Hematopoietic multipotent progenitor cell (in vitro differentiated cells): ENCODE data around the gene HIPK1. TPM values are rescaled to one million over a fixed set of nuclear protein-coding genes. Genes with fewer than 3 reads are reported as not detected.

Experiments used
- DNase-seq, 3 donors: peaks; one replicate each; pipeline ENCODE4 v3.0.0-alpha.2; 2011 to 2015; ENCODE audit warnings: low read depth in 2 of 3, low spot score in 2 of 3
- total RNA-seq: library from RNA; depleted of rRNA; stranded (reverse); fragments of >200 nt; gene quantifications from one replicate; pipeline ENCODE4 v1.2.3, GENCODE V29; 2012

Gene HIPK1
- total RNA-seq, 1 donor, result 151 TPM

- DNase-seq, result no peak
Measured at GRCh38 chr1:113913312-113913668, 15.8 kb upstream of the HIPK1 start.

GRCh38 chr1:113913887-113914664 is 15.0 kb upstream of the HIPK1 start:
- peak in 2 of 3 donors; percentile 82 to 93 for DNase-seq

- DNase-seq, result no peak
Measured at GRCh38 chr1:113916974-113917373, 12.2 kb upstream of the HIPK1 start.

- DNase-seq, result no peak
Measured at GRCh38 chr1:113917400-113918082, 11.6 kb upstream of the HIPK1 start.

- DNase-seq, result no peak
Measured at GRCh38 chr1:113918243-113918642, 10.9 kb upstream of the HIPK1 start.

- DNase-seq, result no peak
Measured at GRCh38 chr1:113922957-113923356, 6.2 kb upstream of the HIPK1 start.

- DNase-seq, result no peak
Measured at GRCh38 chr1:113924473-113924872, 4.7 kb upstream of the HIPK1 start.

- DNase-seq, result peak in 1 of 3 donors; percentile 50
Measured at GRCh38 chr1:113928187-113928930, 765 bp upstream of the HIPK1 start.

GRCh38 chr1:113929750-113930498 is 800 bp downstream of the HIPK1 start:
- peak; percentile 50 to 63 (median 59) for DNase-seq

- peak; percentile 65 to 90 (median 87) for DNase-seq
Measured at GRCh38 chr1:113930499-113931161, 1.5 kb downstream of the HIPK1 start.

GRCh38 chr1:113931451-113931851 is 2.3 kb downstream of the HIPK1 start:
- DNase-seq, result peak in 2 of 3 donors; percentile 43 to 71

GRCh38 chr1:113934006-113934405 is 4.9 kb downstream of the HIPK1 start:
- DNase-seq, result no peak

GRCh38 chr1:113934511-113935055 is 5.5 kb downstream of the HIPK1 start:
- no peak for DNase-seq

- no peak for DNase-seq
Measured at GRCh38 chr1:113935176-113935575, 6.1 kb downstream of the HIPK1 start.

- no peak for DNase-seq
Measured at GRCh38 chr1:113935970-113936369, 6.8 kb downstream of the HIPK1 start.

GRCh38 chr1:113937146-113937545 is 8.0 kb downstream of the HIPK1 start:
- no peak for DNase-seq

GRCh38 chr1:113938192-113938591 is 9.1 kb downstream of the HIPK1 start:
- DNase-seq, result no peak

- peak in 2 of 3 donors; percentile 53 to 55 for DNase-seq
Measured at GRCh38 chr1:113940365-113941244, 11.5 kb downstream of the HIPK1 start.

- DNase-seq, result no peak
Measured at GRCh38 chr1:113941245-113941559, 12.1 kb downstream of the HIPK1 start.
